HG03060 (cell line): ENCODE data around the gene CTTN.
"Not testable (repeated sequence)": the region's sequence is repeated elsewhere in the genome, so short reads cannot be mapped to it uniquely, and the experiment has no call there.

Source experiments
- ATAC-seq: cut with Tn5 transposase; IDR thresholded peaks from one replicate; pipeline ENCODE4 v1.9.1; 2021; ENCODE audit warnings: low read depth, moderate number of reproducible peaks; ENCODE audit not compliant: unreplicated experiment

The CTTN gene

GRCh38 chr11:70378506-70379134, 19.7 kb upstream of the CTTN start:
- no peak for ATAC-seq

GRCh38 chr11:70381350-70381749, 17.0 kb upstream of the CTTN start:
- ATAC-seq, result no peak

GRCh38 chr11:70381872-70382861, 16.2 kb upstream of the CTTN start:
- no peak for ATAC-seq

GRCh38 chr11:70383664-70384565, 14.4 kb upstream of the CTTN start:
- no peak for ATAC-seq

- ATAC-seq, result no peak
These were observed 13.7 kb upstream of the CTTN start for GRCh38 chr11:70384566-70385152.

GRCh38 chr11:70387564-70387963, 10.8 kb upstream of the CTTN start:
- ATAC-seq, result no peak

- no peak for ATAC-seq
These were observed 9.1 kb upstream of the CTTN start for GRCh38 chr11:70389201-70389600.

GRCh38 chr11:70390882-70391281, 7.4 kb upstream of the CTTN start:
- ATAC-seq, result not testable (repeated sequence)

GRCh38 chr11:70394211-70394950, 3.9 kb upstream of the CTTN start:
- no peak for ATAC-seq

GRCh38 chr11:70397336-70397982, 870 bp upstream of the CTTN start:
- no peak for ATAC-seq

GRCh38 chr11:70398834-70399680, 728 bp downstream of the CTTN start:
- no peak for ATAC-seq

- no peak for ATAC-seq
These were observed 1.4 kb downstream of the CTTN start for GRCh38 chr11:70399681-70400112.

GRCh38 chr11:70400643-70401042, 2.3 kb downstream of the CTTN start:
- ATAC-seq, result no peak

GRCh38 chr11:70402016-70402415, 3.7 kb downstream of the CTTN start:
- no peak for ATAC-seq

- no peak for ATAC-seq
These were observed 4.4 kb downstream of the CTTN start for GRCh38 chr11:70402685-70403084.

- no peak for ATAC-seq
These were observed 5.9 kb downstream of the CTTN start for GRCh38 chr11:70404244-70404643.

- no peak for ATAC-seq
These were observed 7.5 kb downstream of the CTTN start for GRCh38 chr11:70405679-70406395.

- no peak for ATAC-seq
These were observed 8.8 kb downstream of the CTTN start for GRCh38 chr11:70407121-70407520.
